Measurements from ENCODE around the gene SLC30A5. TPM values are rescaled to one million over a fixed set of nuclear protein-coding genes. Genes with fewer than 3 reads are reported as not detected.
"Not testable (repeated sequence)": the region's sequence is repeated elsewhere in the genome, so short reads cannot be mapped to it uniquely, and the experiment has no call there.

Gene SLC30A5
- total and polyA plus RNA-seq, 10 of the 15 experiments (the other 5 are each of a cell fraction or from before 2014, with no cell fraction given): 14.7 to 67.9 (median 38.4) TPM

GRCh38 chr5:69136293-69136692 lies 42.5 kb downstream of the SLC30A5 start (continued):
- peak; percentile 85 for TF ChIP-seq MEF2B (IDR thresholded peaks at IDR 0.05; ENCODE audit: partially characterized antibody, poor library complexity, severe bottlenecking)
- TF ChIP-seq E2F8 (IDR thresholded peaks at IDR 0.05; ENCODE audit: low read depth, partially characterized antibody): no peak
- no peak for TF ChIP-seq POLR2AphosphoS5 (IDR thresholded peaks at IDR 0.05; ENCODE audit: low read length)
- no peak for TF ChIP-seq TCF3 (IDR thresholded peaks at IDR 0.05; ENCODE audit: borderline replicate concordance, insufficient read depth, low read depth, low read length)
- peak; percentile 90 for TF ChIP-seq RUNX3 (IDR thresholded peaks at IDR 0.05; ENCODE audit: low read length)
- TF ChIP-seq EGR1 (IDR thresholded peaks at IDR 0.05; ENCODE audit: borderline replicate concordance in 1 of 2, low read depth in 2 of 2, low read length in 2 of 2): peak in 1 of 2 experiments; percentile 7; a peak in 1 of 3 replicates
- 0 out of 4 replicates have a peak, but pooled peaks of 1 of the 2 experiments have one; percentile 12 for TF ChIP-seq IKZF2 (IDR thresholded peaks at IDR 0.05)
- TF ChIP-seq, protein P1, sequence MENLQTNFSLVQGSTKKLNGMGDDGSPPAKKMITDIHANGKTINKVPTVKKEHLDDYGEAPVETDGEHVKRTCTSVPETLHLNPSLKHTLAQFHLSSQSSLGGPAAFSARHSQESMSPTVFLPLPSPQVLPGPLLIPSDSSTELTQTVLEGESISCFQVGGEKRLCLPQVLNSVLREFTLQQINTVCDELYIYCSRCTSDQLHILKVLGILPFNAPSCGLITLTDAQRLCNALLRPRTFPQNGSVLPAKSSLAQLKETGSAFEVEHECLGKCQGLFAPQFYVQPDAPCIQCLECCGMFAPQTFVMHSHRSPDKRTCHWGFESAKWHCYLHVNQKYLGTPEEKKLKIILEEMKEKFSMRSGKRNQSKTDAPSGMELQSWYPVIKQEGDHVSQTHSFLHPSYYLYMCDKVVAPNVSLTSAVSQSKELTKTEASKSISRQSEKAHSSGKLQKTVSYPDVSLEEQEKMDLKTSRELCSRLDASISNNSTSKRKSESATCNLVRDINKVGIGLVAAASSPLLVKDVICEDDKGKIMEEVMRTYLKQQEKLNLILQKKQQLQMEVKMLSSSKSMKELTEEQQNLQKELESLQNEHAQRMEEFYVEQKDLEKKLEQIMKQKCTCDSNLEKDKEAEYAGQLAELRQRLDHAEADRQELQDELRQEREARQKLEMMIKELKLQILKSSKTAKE (IDR thresholded peaks at IDR 0.05; ENCODE audit: low read depth, poor library complexity, severe bottlenecking): peak; percentile 17
- TF ChIP-seq NBN (IDR thresholded peaks at IDR 0.05): no peak
- 0 out of 2 replicates have a peak, but pooled peaks have one; percentile 35 for TF ChIP-seq ATF2 (IDR thresholded peaks at IDR 0.05; ENCODE audit: low read length)
- no peak for TF ChIP-seq ZNF384 (IDR thresholded peaks at IDR 0.05; ENCODE audit: borderline replicate concordance, low read depth, low read length)
- peak; percentile 44; the same call in 1 of the 2 replicates for TF ChIP-seq NR2F1 (conservative IDR thresholded peaks at IDR 0.05)
- no peak for TF ChIP-seq RELA (IDR thresholded peaks at IDR 0.05; ENCODE audit: borderline replicate concordance, partially characterized antibody)
- 0 out of 2 replicates have a peak, but pooled peaks have one; percentile 18 for TF ChIP-seq MXI1 (IDR thresholded peaks at IDR 0.05; ENCODE audit: low read depth, low read length)
- peak; percentile 25; the same call in 1 of the 2 replicates for TF ChIP-seq CREM (IDR thresholded peaks at IDR 0.05; ENCODE audit: low read depth)

- H4K20me1 ChIP-seq (ENCODE audit: control insufficient read depth, insufficient read depth); H3K79me2 ChIP-seq (ENCODE audit: control insufficient read depth, insufficient read depth, low read length); H3K27ac ChIP-seq (ENCODE audit: control insufficient read depth, insufficient read depth); RAD21 ChIA-PET (ENCODE audit: unreplicated experiment); in situ Hi-C loops (cut with MboI); BruUV-seq (replicated peaks); H3K4me1 ChIP-seq (ENCODE audit: control insufficient read depth, insufficient read depth, low read length); H3K4me2 ChIP-seq (ENCODE audit: control insufficient read depth, insufficient read depth); H3K9me3 ChIP-seq (replicated peaks; ENCODE audit: control insufficient read depth, insufficient read depth, low read length); DNase-seq (ENCODE audit: low read depth, low spot score); POLR2A ChIA-PET; intact Hi-C loops (cut with micrococcal nuclease; ENCODE audit: unreplicated experiment); H3K4me3 ChIP-seq; H3K36me3 ChIP-seq (ENCODE audit: control insufficient read depth in 2 of 2, insufficient read depth in 2 of 2, low read length in 1 of 2); H3K27me3 ChIP-seq (replicated peaks in 1 of 2; ENCODE audit: control insufficient read depth in 2 of 2, insufficient read depth in 2 of 2, low read length in 1 of 2); FAIRE-seq; H3K9ac ChIP-seq (ENCODE audit: control insufficient read depth, insufficient read depth, low read length); SMC1A ChIA-PET (ENCODE audit: uncharacterized antibody, unreplicated experiment); CTCF ChIA-PET; H2AFZ ChIP-seq (ENCODE audit: control insufficient read depth, low read depth, low read length); ATAC-seq: not testable (repeated sequence)
- WGBS (ENCODE audit: insufficient coverage, insufficient replicate concordance, low lambda C conversion rate, missing lambda C conversion rate): 60% methylated on average over 1 of the region's 1 CpG
Observed at GRCh38 chr5:69137208-69137607, 43.4 kb downstream of the SLC30A5 start.

All from GM12878 (cell line).